HG03280 (cell line): ENCODE data around the gene CALR3.
"Not testable (repeated sequence)": the region's sequence is repeated elsewhere in the genome, so short reads cannot be mapped to it uniquely, and the experiment has no call there.

Source experiments
- ATAC-seq: cut with Tn5 transposase; IDR thresholded peaks from one replicate; pipeline ENCODE4 v1.9.1; 2021; ENCODE audit warnings: mild to moderate bottlenecking, moderate library complexity; ENCODE audit not compliant: unreplicated experiment

Gene CALR3

GRCh38 chr19:16495982-16496612, at the start of gene CALR3, which contains the start of gene C19orf44:
Gene CALR3, minus strand, starts transcription at chr19:16496167. Its CDS starts 38 bp downstream, at chr19:16496129.
Gene C19orf44, plus strand, starts transcription at chr19:16496394. Its CDS starts 4,399 bp downstream, at chr19:16500793.
- ATAC-seq = peak; percentile 98

DNA sequence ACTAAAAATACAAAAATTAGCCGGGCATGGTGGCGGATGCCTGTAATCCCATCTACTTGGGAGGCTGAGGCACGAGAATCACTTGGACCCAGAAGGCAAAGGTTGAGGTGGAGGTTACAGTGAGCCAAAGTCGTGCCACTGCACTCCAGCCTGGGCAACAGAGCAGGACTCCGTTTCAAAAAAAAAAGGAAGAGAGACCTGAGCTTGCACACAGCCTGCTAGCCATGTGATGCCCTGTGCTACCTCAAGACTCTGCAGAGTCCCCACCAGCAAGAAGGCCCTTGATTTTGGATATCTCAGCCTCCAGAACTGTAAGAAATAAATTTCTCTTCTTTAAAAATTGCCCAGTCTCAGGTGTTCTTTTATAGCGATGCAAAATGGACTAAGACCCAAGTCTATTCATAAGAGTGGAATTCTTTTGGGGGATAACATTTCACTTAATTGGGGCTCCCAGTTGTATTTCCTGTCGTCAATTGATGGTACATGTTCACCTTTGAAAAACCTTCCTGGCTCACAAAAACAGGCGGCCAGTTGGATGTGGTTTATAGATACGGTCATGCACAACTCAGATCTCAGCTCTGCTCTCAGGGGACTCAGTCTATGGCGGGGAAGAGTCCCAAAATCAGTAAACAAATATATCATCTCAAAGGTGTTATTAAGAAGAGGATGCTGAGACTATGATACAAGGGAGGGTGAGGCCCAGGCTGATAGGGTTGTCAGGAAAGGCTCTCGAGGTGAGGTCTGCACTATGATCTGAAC, 48.7 kb upstream of the CALR3 start:
- no peak for ATAC-seq

- not testable (repeated sequence) for ATAC-seq
Observed at GRCh38 chr19:16543734-16544133, 47.8 kb upstream of the CALR3 start.

- no peak for ATAC-seq
Observed at GRCh38 chr19:16542910-16543472, 47.0 kb upstream of the CALR3 start.

DNA sequence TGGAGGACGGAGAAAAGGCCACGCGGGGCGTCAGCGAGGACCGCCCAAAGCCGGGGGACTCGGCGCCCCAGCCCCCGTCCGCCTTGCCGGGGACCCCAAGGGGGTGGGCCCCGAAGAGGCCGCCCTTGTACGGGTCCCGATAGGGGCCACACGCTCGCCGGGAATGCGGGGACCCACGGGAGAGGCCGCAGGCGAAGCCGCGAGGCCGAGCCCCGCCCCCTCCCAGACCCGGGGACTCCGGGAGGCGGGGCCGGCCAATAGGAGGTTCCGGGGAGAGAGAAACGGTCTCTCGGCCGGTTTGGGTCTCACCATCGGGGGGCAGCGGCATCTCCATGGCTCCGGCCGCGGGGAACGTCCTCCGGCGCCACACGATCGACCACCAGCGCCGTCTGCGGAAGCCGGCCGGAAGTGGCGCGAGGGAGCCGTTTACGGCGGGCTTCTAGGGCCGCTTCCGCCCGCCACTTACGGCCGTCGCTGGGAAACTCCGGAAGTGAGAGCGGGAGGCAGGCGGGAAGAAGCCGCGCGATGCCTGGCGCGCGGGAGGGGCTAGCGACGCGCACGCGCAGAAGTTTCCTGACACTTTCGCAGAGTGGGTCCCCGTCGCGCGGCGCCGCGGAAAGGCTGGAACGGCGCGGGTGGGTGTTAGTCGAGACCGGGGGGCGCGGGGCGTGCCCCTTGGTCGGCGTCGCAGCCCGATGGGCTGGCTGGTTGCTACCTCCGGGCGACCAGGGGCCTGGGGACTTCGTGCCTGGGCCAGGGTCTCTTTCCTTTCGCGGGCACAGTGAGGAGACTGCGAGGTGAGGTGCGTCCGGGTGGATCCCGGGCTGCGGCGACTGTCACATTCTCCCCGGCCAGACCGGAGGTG, 46.3 kb upstream of the CALR3 start, which contains the start of gene CHERP:
Gene CHERP, minus strand, starts transcription at position 393 of the 865 bp plus-strand sequence. Its CDS starts 59 bp downstream, at position 334.
- ATAC-seq = peak; percentile 79

- ATAC-seq = peak; percentile 3
Observed at GRCh38 chr19:16541526-16542044, 45.6 kb upstream of the CALR3 start.

- no peak for ATAC-seq
Observed at GRCh38 chr19:16540948-16541347, 45.0 kb upstream of the CALR3 start.

- no peak for ATAC-seq
Observed at GRCh38 chr19:16537111-16537510, 41.1 kb upstream of the CALR3 start.

DNA sequence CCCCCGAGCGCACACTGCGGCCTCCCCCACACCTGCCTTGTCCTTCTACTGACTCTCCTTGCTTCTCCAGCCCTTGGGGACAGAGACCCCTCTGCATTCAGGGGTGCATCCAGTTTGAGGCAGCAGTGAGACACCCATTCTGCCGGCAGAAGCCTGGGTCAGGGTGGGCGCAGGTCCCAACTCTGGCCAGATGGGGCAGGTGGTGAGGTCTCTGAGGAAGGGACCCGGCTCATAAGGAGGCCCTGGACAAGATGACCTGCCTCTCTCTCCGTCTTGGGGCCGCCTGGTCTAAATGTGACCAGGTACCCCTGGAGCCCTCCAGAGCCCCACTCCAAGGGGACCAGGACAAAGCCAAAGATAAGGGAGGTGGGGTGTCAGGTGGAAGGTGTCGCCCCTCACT, 40.2 kb upstream of the CALR3 start:
- no peak for ATAC-seq

GRCh38 chr19:16535381-16535780, 39.4 kb upstream of the CALR3 start:
- ATAC-seq = no peak

DNA sequence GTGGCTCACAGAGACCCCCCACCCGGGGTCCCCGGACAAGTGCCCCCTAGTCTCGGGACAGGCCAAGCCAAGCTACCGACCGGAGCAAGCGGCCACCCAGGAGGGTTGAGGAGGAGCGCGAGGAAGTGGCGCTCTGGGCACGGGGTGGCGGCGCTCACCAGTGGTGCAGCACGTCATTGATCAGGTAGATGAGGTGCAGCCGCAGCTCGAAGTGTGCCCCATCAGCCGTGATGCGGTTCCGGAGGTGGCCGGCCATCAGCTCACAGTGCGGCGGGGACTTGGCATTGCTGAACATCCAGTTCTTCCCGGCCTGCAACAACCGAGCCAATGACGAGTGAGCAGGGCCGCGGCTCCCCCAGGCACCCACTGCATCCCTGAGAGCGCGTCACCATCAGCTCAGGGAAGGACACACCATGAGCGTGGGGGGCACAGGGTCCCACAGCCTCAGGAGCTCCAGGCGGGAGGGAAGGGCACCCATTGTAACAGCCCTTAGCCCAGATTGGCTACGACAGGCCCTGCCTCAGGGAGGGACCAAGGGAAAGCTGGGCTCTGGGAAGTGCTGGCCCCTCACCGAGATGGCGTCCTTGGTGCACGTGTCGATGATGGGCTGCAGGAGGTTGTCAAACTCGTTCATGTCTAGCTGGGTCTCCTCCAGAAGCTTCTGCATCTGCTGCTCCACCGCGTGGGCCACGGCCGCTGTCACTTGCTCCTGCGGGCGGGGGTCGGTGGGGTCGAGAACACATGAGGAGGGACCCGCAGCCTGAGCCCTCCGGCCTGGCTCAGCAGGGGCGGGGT, 36.7 kb upstream of the CALR3 start:
- ATAC-seq = no peak

DNA sequence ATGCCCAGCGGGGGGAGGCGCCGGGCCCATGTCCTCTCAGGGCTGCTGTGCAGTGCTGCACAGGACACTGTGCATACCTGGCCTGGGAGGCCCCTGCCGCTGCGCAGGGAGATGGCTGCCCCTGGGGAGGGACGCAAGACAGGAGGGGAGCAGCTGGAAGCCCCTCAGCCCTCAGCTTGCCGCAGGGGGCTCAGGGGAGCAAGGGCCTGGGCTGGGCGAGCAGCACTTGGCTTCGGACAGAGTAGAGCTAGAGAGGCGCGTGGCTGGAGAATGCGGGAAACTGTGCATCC, 35.4 kb upstream of the CALR3 start:
- no peak for ATAC-seq

DNA sequence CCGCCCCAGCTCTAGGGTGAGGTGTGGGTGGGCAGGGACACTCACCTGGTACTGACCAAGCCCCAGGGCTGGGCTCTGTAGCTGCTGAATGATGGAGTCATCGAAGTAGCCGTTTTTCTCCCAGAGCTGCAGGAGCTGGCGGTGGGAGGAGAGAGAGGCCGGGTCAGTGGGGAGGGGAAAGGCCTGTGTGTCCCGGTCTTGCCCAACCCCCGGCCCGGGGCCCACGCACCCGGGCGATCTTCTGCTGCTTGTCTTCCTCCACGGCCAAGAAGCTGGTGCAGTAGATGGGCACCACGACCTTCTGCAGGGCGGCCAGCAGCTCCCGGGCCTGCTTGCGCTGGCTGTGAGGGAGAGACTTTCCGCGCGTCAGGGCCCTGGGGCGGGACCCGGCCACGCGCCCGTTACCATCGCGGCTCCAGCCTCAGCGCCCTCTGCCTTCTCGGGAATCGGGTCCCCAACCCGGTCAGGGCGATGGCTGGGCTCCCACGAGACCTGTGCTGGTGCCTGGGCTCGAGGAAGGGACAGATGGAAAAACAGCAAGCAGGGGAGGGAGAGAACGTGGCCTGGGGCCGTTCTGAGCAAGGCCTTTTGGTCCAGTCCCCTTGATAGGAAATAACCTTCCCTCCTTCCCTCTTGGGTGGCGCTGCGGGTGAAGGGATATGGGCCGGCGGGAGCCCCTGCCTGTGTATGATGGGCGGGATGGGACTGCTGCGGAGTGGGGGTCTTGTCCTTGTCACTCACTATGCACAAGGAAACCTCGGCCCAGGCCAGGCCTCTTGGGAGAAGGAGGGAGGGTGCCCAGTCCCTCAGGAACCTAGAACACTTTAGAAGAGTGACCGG, 34.8 kb upstream of the CALR3 start:
- no peak for ATAC-seq

DNA sequence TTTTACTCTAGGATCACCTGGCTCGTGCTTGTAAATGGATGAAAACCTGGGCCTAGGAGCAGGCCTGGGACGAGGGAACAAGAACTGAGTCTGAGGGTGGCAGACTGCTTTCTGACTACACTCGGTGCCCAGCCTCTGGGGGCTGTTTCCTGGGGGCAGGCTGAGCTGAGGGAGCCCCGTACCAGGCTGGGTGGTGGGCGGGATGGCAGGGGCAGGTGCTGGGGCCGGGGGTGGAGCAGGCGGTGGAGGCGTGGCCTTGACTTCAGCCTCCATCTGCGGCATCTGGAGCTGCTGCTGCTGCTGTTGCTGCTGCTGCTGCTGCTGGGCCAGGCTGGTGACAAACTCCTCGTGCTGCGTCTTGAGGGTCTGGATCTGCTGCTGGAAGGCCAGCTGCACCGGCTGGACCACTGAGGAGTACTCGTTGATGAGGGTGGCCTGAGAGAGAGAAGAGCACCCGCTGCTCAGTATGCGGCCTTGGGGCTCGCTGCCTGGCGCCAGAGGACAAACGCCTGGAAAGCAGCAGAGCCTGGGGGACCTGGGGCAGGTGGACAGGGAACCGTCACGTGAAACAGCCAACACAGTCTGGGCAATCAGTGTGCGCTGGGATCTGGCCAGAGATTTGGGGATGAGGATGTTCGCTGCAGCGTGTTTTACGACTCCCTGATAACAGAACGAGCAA, 33.6 kb upstream of the CALR3 start:
- no peak for ATAC-seq

DNA sequence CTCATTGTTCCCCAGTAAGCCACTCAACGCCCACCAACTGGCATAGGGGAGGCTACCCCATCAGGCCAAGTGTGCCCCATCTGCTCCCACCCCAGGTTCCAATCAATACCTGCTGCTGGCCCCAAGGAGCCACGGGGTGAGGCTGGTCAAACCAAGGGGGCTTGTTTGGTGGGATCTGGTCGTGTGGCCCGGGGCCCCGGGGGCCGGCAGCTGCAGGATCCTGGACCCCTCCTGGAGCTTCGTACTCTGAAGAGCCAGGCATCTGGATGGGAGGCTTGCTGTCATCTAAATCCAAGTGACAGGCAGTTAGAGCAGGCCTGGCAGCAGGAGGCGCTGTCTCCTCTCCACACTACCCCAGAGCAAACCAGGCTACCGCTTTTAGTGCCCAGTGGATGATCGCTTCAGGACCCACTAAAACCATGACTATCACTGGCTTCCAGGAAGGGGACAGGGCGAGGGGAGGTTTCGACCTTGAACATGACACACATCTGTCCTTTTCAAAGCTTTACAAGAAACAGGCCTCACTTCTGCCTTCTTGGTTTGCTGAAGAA, 32.1 kb upstream of the CALR3 start:
- no peak for ATAC-seq

DNA sequence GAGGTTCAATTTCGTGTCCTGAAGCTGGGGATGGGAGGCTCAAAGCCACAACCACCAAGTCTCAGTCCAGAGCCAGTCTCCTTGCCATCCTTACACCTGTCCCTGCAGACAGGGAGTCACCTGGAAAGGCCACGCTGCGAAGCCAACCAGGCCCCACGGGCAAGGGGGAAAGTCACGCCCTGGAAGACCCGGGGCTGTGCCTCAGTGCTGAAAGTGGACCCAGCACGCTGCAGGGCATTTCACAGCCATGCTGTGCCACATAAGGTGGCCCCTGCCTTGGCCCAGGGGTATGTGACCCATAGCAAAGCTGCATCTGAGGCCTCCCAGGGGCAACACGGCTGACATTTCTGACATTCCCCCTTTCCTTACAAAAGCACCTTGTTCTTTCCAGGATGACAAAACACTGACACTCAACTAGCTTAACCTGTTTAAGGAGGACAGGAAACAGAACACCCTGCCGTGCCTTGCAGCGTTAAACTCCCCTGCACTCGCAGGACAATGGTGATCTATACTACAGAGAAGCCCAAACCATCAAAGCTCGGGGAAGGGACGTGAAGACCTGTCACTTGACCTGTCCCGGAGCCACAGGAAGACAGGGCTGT, 31.5 kb upstream of the CALR3 start:
- ATAC-seq = no peak

DNA sequence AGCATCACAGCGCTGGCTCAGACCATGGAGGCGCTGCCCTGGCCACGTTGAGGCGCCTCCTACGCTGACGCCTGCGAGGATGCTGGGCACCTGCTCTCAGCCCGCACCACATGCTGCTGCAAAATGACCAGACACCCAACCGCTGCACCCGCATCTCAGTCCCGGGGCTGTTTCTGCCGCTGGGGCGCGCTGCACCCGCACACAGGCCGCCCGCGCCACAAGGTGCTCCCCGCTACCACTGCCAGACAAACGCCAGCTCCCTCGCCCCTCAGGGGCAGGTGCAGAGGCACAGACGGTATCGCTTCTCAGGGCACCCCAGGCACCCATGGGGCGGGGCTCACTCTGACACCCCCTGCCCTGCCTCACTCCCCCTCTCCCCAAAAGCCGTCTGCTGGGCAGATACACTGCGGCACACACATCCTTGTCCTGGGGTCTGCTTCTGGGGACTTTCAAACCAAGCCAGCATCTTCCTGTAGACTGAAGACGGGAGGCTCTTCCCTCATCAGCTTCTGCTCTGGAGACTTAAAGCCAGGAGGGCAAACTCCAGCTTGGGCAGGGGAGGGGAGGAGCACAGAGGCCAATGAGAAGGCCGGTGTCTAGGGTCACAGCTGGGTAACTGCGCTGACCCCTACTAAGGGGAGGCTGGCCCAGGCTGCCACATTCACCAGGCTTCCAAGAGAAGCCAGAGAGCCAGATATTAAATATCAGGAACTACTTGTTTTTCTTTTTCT, 29.9 kb upstream of the CALR3 start:
- no peak for ATAC-seq
